GM04503 (cell line): ENCODE data around the gene INAVA.
"Not testable (repeated sequence)": the region's sequence is repeated elsewhere in the genome, so short reads cannot be mapped to it uniquely, and the experiment has no call there.

Experiments
- DNase-seq: peaks from one replicate; pipeline ENCODE4 v3.0.0-alpha.2; 2012; ENCODE audit warnings: low read depth

Gene INAVA

GRCh38 chr1:200963888-200964287 is 69.2 kb downstream of the INAVA start:
- not testable (repeated sequence) for DNase-seq
